GM23338 (cell line): ENCODE data around the gene SPA17. TPM values are rescaled to one million over a fixed set of nuclear protein-coding genes. Genes with fewer than 3 reads are reported as not detected.

Experiments
- ATAC-seq: fragments of 200-7000 bp; cut with Tn5 transposase; 3 replicates; pipeline ENCODE4 v1.9.1; 2020
- DNase-seq: peaks from one replicate; pipeline ENCODE4 v3.0.0-alpha.2; 2015; ENCODE audit warnings: low spot score
- H2AFZ ChIP-seq: fragments of 200-600 bp; sonication (generic); 2 replicates; pipeline ENCODE4 v1.8.0; 2016; ENCODE audit warnings: antibody characterized with exemption, mild to moderate bottlenecking, moderate library complexity
- H3F3A ChIP-seq: fragments of 200-600 bp; sonication (generic); replicated peaks from 2 replicates; pipeline ENCODE4 v1.8.0; 2017; ENCODE audit warnings: antibody characterized with exemption, mixed run types, low read depth
- H3K27ac ChIP-seq: fragments of 200-600 bp; sonication (generic); 2 replicates; pipeline ENCODE4 v1.6.1; 2016; ENCODE audit warnings: low read depth
- H3K27me3 ChIP-seq: fragments of 200-600 bp; sonication (generic); 2 replicates; pipeline ENCODE4 v1.8.0; 2016; ENCODE audit warnings: mild to moderate bottlenecking, mixed run types, moderate library complexity; ENCODE audit not compliant: insufficient read depth
- H3K36me3 ChIP-seq: fragments of 200-600 bp; sonication (generic); 2 replicates; pipeline ENCODE4 v1.8.0; 2016; ENCODE audit warnings: mild to moderate bottlenecking; ENCODE audit not compliant: insufficient read depth
- H3K4me1 ChIP-seq: fragments of 200-600 bp; sonication (generic); 2 replicates; pipeline ENCODE4 v1.8.0; 2016; ENCODE audit warnings: mild to moderate bottlenecking, moderate library complexity; ENCODE audit not compliant: insufficient read depth
- H3K4me2 ChIP-seq: fragments of 200-600 bp; sonication (generic); 2 replicates; pipeline ENCODE4 v1.7.1; 2017; ENCODE audit warnings: mixed run types
- H3K4me3 ChIP-seq: fragments of 200-600 bp; sonication (generic); 2 replicates; pipeline ENCODE4 v1.6.1; 2016; ENCODE audit warnings: mixed run types
- H3K79me2 ChIP-seq: fragments of 200-600 bp; sonication (generic); replicated peaks from 2 replicates; pipeline ENCODE4 v1.8.0; 2017; ENCODE audit warnings: mild to moderate bottlenecking; ENCODE audit not compliant: insufficient read depth
- H3K9me2 ChIP-seq: fragments of 200-600 bp; sonication (generic); 2 replicates; pipeline ENCODE4 v1.8.0; 2017; ENCODE audit not compliant: insufficient read depth
- H4K20me1 ChIP-seq: fragments of 200-600 bp; sonication (generic); replicated peaks from 2 replicates; pipeline ENCODE4 v1.8.0; 2017; ENCODE audit warnings: mild to moderate bottlenecking; ENCODE audit not compliant: insufficient read depth
- H3K27ac Mint-ChIP-seq: 2 replicates; pipeline ENCODE4 v1.8.0; 2020; ENCODE audit warnings: inconsistent platforms, mild to moderate bottlenecking, moderate library complexity, mixed read lengths
- H3K27me3 Mint-ChIP-seq: 3 replicates; pipeline ENCODE4 v1.8.0; 2022; ENCODE audit warnings: low read depth, mild to moderate bottlenecking, moderate library complexity, mixed read lengths, inconsistent platforms; ENCODE audit not compliant: insufficient read depth, poor library complexity
- H3K36me3 Mint-ChIP-seq: 3 replicates; pipeline ENCODE4 v1.8.0; 2021; ENCODE audit warnings: low read depth, mild to moderate bottlenecking, inconsistent platforms, moderate library complexity, mixed read lengths
- H3K4me1 Mint-ChIP-seq: 3 replicates; pipeline ENCODE4 v1.8.0; 2020; ENCODE audit warnings: mild to moderate bottlenecking, inconsistent platforms, mixed read lengths
- H3K4me3 Mint-ChIP-seq: 3 replicates; pipeline ENCODE4 v1.8.0; 2021; ENCODE audit warnings: moderate library complexity, mild to moderate bottlenecking, inconsistent platforms, mixed read lengths
- H3K9me3 Mint-ChIP-seq: 3 replicates; pipeline ENCODE4 v1.8.0; 2020; ENCODE audit warnings: moderate library complexity, mild to moderate bottlenecking, inconsistent platforms, mixed read lengths
- CTCF ChIP-seq, 2 experiments: fragments of 200-600 bp in 1 of 2; sonication (generic) in 1 of 2; conservative IDR thresholded peaks; 2 replicates each; pipeline versions ENCODE4 v1.5.1 to v1.6.1; 2016 to 2017; ENCODE audit warnings: antibody characterized with exemption in 2 of 2, low read depth in 2 of 2, mild to moderate bottlenecking in 2 of 2, moderate library complexity in 1 of 2
- EZH2 ChIP-seq: fragments of 200-600 bp; sonication (generic); IDR thresholded peaks from one replicate; pipeline ENCODE4 v1.8.0; 2017; ENCODE audit warnings: antibody characterized with exemption, mild to moderate bottlenecking, low read depth; ENCODE audit not compliant: unreplicated experiment
- EZH2phosphoT487 ChIP-seq: fragments of 200-600 bp; sonication (generic); IDR thresholded peaks from one replicate; pipeline ENCODE4 v1.8.1; 2018; ENCODE audit warnings: antibody characterized with exemption; ENCODE audit not compliant: unreplicated experiment
- POLR2AphosphoS5 ChIP-seq: IDR thresholded peaks from 2 replicates; pipeline ENCODE4 v1.6.1; 2016; ENCODE audit warnings: antibody characterized with exemption, low read depth
- REST ChIP-seq: IDR thresholded peaks from one replicate; pipeline ENCODE4 v1.6.1; 2018; ENCODE audit warnings: antibody characterized with exemption; ENCODE audit not compliant: unreplicated experiment
- polyA plus RNA-seq: library from polyadenylated mRNA; unstranded; fragments of >200 nt; fragmentation: Nextera tagmentation; extraction: Ambion mirVana; gene quantifications from 2 replicates; pipeline ENCODE4 v1.2.1, GENCODE V29; 2016
- total RNA-seq: library from RNA; depleted of rRNA; stranded (reverse); fragments of >200 nt; shearing (Covaris generic); gene quantifications from 2 replicates; pipeline ENCODE4 v1.2.3, GENCODE V29; 2014

SPA17 gene
- total and polyA plus RNA-seq, 2 experiments from 2014 or later, result 3.2 to 14.9 TPM

GRCh38 chr11:124745270-124745834, 71.6 kb downstream of the SPA17 start:
- H3K4me3 ChIP-seq, result peak overlapping the region; percentile 90
- no peaks in the 10 kb centered on the region for H3K79me2 ChIP-seq
- H3K4me1 ChIP-seq, result peaks cover 38% of the 10 kb centered on the region
- no peaks in the 10 kb centered on the region for H3K9me3 Mint-ChIP-seq
- H3K4me3 Mint-ChIP-seq, result peak overlapping the region; percentile 84
- H4K20me1 ChIP-seq, result peaks cover 39% of the 10 kb centered on the region
- H3K27me3 ChIP-seq, result peaks cover 99% of the 10 kb centered on the region
- peak; percentile 81 for TF ChIP-seq EZH2
- no peak for TF ChIP-seq POLR2AphosphoS5
- TF ChIP-seq EZH2phosphoT487, result peak; percentile 87
- H3K4me1 Mint-ChIP-seq, result peaks cover 23% of the 10 kb centered on the region
- no peaks in the 10 kb centered on the region for H3K36me3 ChIP-seq
- H3F3A ChIP-seq, result no peaks in the 10 kb centered on the region; the same call in 1 of the 2 replicates
- ATAC-seq, result no peak
- H3K9me2 ChIP-seq, result no peaks in the 10 kb centered on the region
- H3K27ac ChIP-seq, result no peak overlapping the region
- peak overlapping the region; percentile 85 for H3K4me2 ChIP-seq
- H3K36me3 Mint-ChIP-seq, result no peaks in the 10 kb centered on the region; the same call in 2 of the 3 replicates
- peaks cover 99% of the 10 kb centered on the region for H3K27me3 Mint-ChIP-seq
- DNase-seq, result no peak
- H2AFZ ChIP-seq, result peak overlapping the region; percentile 93; the same call in 1 of the 2 replicates
- no peak overlapping the region for H3K27ac Mint-ChIP-seq

- Histone ChIP-seq H3K9me2 (no peaks in the 10 kb centered on the region), H3K4me2 (peak overlapping the region; percentile 85), H2AFZ (peak overlapping the region; percentile 93), H3K4me1 (peaks cover 32% of the 10 kb centered on the region), H3K4me3 (peak overlapping the region; percentile 90), H3K79me2 (no peaks in the 10 kb centered on the region), H3F3A (peaks cover 5% of the 10 kb centered on the region; the same call in 1 of the 2 replicates), H3K36me3 (no peaks in the 10 kb centered on the region), H4K20me1 (peaks cover 33% of the 10 kb centered on the region), H3K27ac (no peak overlapping the region), H3K27me3 (peaks cover 99% of the 10 kb centered on the region)
- no peak overlapping the region for H3K27ac Mint-ChIP-seq
- peak overlapping the region; percentile 84 for H3K4me3 Mint-ChIP-seq
- peaks cover 25% of the 10 kb centered on the region for H3K4me1 Mint-ChIP-seq
- peaks cover 99% of the 10 kb centered on the region for H3K27me3 Mint-ChIP-seq
- TF ChIP-seq EZH2 (peak; percentile 32), CTCF (conservative IDR thresholded peaks at IDR 0.05; ENCODE audit: low read depth in 2 of 2) (peak; percentile 19 to 26; a peak in 1 of 4 replicates), REST (no peak)
- H3K9me3 Mint-ChIP-seq, result no peaks in the 10 kb centered on the region
- H3K36me3 Mint-ChIP-seq, result no peaks in the 10 kb centered on the region; the same call in 2 of the 3 replicates
- peak; percentile 36 for ATAC-seq
- peak; percentile 80 for DNase-seq
Observed at GRCh38 chr11:124745835-124746620, 72.3 kb downstream of the SPA17 start.
